Measurements from ENCODE around the gene REEP3.

- TF ChIP-seq, protein P1, sequence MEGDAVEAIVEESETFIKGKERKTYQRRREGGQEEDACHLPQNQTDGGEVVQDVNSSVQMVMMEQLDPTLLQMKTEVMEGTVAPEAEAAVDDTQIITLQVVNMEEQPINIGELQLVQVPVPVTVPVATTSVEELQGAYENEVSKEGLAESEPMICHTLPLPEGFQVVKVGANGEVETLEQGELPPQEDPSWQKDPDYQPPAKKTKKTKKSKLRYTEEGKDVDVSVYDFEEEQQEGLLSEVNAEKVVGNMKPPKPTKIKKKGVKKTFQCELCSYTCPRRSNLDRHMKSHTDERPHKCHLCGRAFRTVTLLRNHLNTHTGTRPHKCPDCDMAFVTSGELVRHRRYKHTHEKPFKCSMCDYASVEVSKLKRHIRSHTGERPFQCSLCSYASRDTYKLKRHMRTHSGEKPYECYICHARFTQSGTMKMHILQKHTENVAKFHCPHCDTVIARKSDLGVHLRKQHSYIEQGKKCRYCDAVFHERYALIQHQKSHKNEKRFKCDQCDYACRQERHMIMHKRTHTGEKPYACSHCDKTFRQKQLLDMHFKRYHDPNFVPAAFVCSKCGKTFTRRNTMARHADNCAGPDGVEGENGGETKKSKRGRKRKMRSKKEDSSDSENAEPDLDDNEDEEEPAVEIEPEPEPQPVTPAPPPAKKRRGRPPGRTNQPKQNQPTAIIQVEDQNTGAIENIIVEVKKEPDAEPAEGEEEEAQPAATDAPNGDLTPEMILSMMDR (conservative IDR thresholded peaks at IDR 0.05 in 1 of 2, IDR thresholded peaks at IDR 0.05 in 1 of 2; ENCODE audit: low read depth in 1 of 2, low read length in 2 of 2): no peak
- no peak for TF ChIP-seq EZH2 (IDR thresholded peaks at IDR 0.05; ENCODE audit: low read length, missing control alignments)
Observed at GRCh38 chr10:63646491-63646890, 125.3 kb downstream of the REEP3 start.

Measured in fibroblast of lung (primary cell).